GM20431 (cell line): Measurements from ENCODE around the gene MOB3A.
"Not testable (repeated sequence)": the region's sequence is repeated elsewhere in the genome, so short reads cannot be mapped to it uniquely, and the experiment has no call there.

Experiments
- in situ Hi-C: fragments of 300-500 bp; cut with MseI, MboI; formaldehyde crosslinking; loops from one replicate; pipeline ENCODE4 v1.15.0; 2020; ENCODE audit warnings: low sequenced_read_pairs; ENCODE audit not compliant: unreplicated experiment

The MOB3A gene

GRCh38 chr19:2037651-2038255 lies 58.4 kb downstream of the MOB3A start:
- in situ Hi-C loops, result no loop called here

- in situ Hi-C loops, result no loop called here
These were observed 59.7 kb downstream of the MOB3A start for GRCh38 chr19:2036424-2036823.

- in situ Hi-C loops, result no loop called here
These were observed 60.5 kb downstream of the MOB3A start for GRCh38 chr19:2035590-2035991.

- in situ Hi-C loops, result no loop called here
These were observed 61.2 kb downstream of the MOB3A start for GRCh38 chr19:2034729-2035589.

GRCh38 chr19:2034253-2034652 lies 61.9 kb downstream of the MOB3A start:
- in situ Hi-C loops, result not testable (repeated sequence)

- in situ Hi-C loops, result no loop called here
These were observed 62.3 kb downstream of the MOB3A start for GRCh38 chr19:2033825-2034159.

- in situ Hi-C loops, result no loop called here
These were observed 62.9 kb downstream of the MOB3A start for GRCh38 chr19:2033115-2033824.

- in situ Hi-C loops, result no loop called here
These were observed 63.7 kb downstream of the MOB3A start for GRCh38 chr19:2032296-2032941.

- in situ Hi-C loops, result no loop called here
These were observed 68.8 kb downstream of the MOB3A start for GRCh38 chr19:2027361-2027760.

- in situ Hi-C loops, result no loop called here
These were observed 69.4 kb downstream of the MOB3A start for GRCh38 chr19:2026770-2027169.

GRCh38 chr19:2022289-2022688 lies 73.8 kb downstream of the MOB3A start:
- in situ Hi-C loops, result no loop called here

GRCh38 chr19:2021453-2022140 lies 74.5 kb downstream of the MOB3A start:
- in situ Hi-C loops, result no loop called here
